GM12891 (cell line): ENCODE data around the gene KRTAP12-1.

ENCODE experiments used
- PAX5 ChIP-seq: IDR thresholded peaks from 2 replicates; pipeline ENCODE4 v1.6.1; 2011; ENCODE audit warnings: low read length, moderate library complexity, mild to moderate bottlenecking; ENCODE audit not compliant: insufficient read depth, severe bottlenecking
- POLR2A ChIP-seq: IDR thresholded peaks from 2 replicates; pipeline ENCODE4 v1.6.1; 2011; ENCODE audit warnings: low read depth, low read length, control low read depth

DNA sequence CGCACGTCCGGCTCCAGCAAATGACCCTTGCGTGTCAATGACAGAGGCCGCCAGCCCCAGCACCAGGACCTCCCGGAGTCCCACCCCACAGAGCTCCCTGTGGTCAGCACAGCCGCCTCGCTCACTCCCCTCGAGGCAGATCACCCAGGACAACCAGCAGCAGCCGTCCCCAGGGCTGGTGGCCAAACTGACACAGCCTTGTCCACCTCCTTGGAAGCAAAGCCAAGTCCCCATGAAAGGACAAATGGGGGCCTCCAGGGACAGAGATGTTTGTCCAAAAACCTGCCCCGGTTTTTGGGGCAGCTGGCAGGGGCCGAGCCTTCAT, 42.7 kb downstream of the KRTAP12-1 start:
- TF ChIP-seq PAX5 (no peak), POLR2A (no peak)
